Activated naive CD4-positive, alpha-beta T cell treated with anti-CD3 and anti-CD28 coated beads, Interleukin-2, amount 50 U/mL, for 24 hours (primary cell): Measurements from ENCODE around the gene OBSL1.

Experiments
- H3K27ac Mint-ChIP-seq: one replicate; pipeline ENCODE4 v1.8.0; 2021; ENCODE audit warnings: mild to moderate bottlenecking, mixed read lengths
- H3K27me3 Mint-ChIP-seq: one replicate; pipeline ENCODE4 v1.8.0; 2021; ENCODE audit warnings: mixed read lengths
- H3K36me3 Mint-ChIP-seq: one replicate; pipeline ENCODE4 v1.8.0; 2021; ENCODE audit warnings: mixed read lengths
- H3K4me1 Mint-ChIP-seq: one replicate; pipeline ENCODE4 v1.8.0; 2021; ENCODE audit warnings: mixed read lengths
- H3K4me3 Mint-ChIP-seq: one replicate; pipeline ENCODE4 v1.8.0; 2021; ENCODE audit warnings: mild to moderate bottlenecking, mixed read lengths
- H3K9me3 Mint-ChIP-seq: one replicate; pipeline ENCODE4 v1.8.0; 2021; ENCODE audit warnings: mixed read lengths

Gene OBSL1

GRCh38 chr2:219549619-219550018 lies 21.7 kb downstream of the OBSL1 start:
- Mint-ChIP-seq H3K27me3 (peaks cover 18% of the 10 kb centered on the region), H3K9me3 (no peaks in the 10 kb centered on the region), H3K4me1 (peaks cover 4% of the 10 kb centered on the region), H3K4me3 (no peak overlapping the region), H3K36me3 (no peaks in the 10 kb centered on the region), H3K27ac (no peak overlapping the region)

GRCh38 chr2:219548990-219549389 lies 22.3 kb downstream of the OBSL1 start:
- Mint-ChIP-seq H3K4me1 (peaks cover 9% of the 10 kb centered on the region), H3K27ac (no peak overlapping the region), H3K27me3 (peaks cover 15% of the 10 kb centered on the region), H3K9me3 (no peaks in the 10 kb centered on the region), H3K36me3 (no peaks in the 10 kb centered on the region), H3K4me3 (no peak overlapping the region)

GRCh38 chr2:219547621-219548020 lies 23.7 kb downstream of the OBSL1 start:
- peaks cover 8% of the 10 kb centered on the region for H3K27me3 Mint-ChIP-seq
- no peaks in the 10 kb centered on the region for H3K36me3 Mint-ChIP-seq
- peaks cover 11% of the 10 kb centered on the region for H3K4me1 Mint-ChIP-seq
- H3K9me3 Mint-ChIP-seq = no peaks in the 10 kb centered on the region
- no peak overlapping the region for H3K4me3 Mint-ChIP-seq
- H3K27ac Mint-ChIP-seq = no peak overlapping the region

GRCh38 chr2:219545943-219546352 lies 25.4 kb downstream of the OBSL1 start:
- Mint-ChIP-seq H3K36me3 (peaks cover 2% of the 10 kb centered on the region), H3K27me3 (peaks cover 4% of the 10 kb centered on the region), H3K4me1 (peaks cover 24% of the 10 kb centered on the region), H3K27ac (no peak overlapping the region), H3K4me3 (no peak overlapping the region), H3K9me3 (no peaks in the 10 kb centered on the region)

GRCh38 chr2:219545295-219545942 lies 25.9 kb downstream of the OBSL1 start:
- no peaks in the 10 kb centered on the region for H3K9me3 Mint-ChIP-seq
- H3K4me1 Mint-ChIP-seq = peaks cover 24% of the 10 kb centered on the region
- H3K27me3 Mint-ChIP-seq = peaks cover 2% of the 10 kb centered on the region
- H3K4me3 Mint-ChIP-seq = peak overlapping the region; percentile 86
- peaks cover 2% of the 10 kb centered on the region for H3K36me3 Mint-ChIP-seq
- no peak overlapping the region for H3K27ac Mint-ChIP-seq

GRCh38 chr2:219544567-219544966 lies 26.8 kb downstream of the OBSL1 start:
- H3K36me3 Mint-ChIP-seq = peaks cover 2% of the 10 kb centered on the region
- H3K27me3 Mint-ChIP-seq = peaks cover 2% of the 10 kb centered on the region
- H3K9me3 Mint-ChIP-seq = no peaks in the 10 kb centered on the region
- peak overlapping the region; percentile 96 for H3K27ac Mint-ChIP-seq
- peak overlapping the region; percentile 86 for H3K4me3 Mint-ChIP-seq
- peaks cover 24% of the 10 kb centered on the region for H3K4me1 Mint-ChIP-seq

GRCh38 chr2:219543596-219544358 lies 27.6 kb downstream of the OBSL1 start, which contains the start of the genes CHPF and TMEM198:
Gene CHPF (minus strand): TSS chr2:219543809. CDS start chr2:219543538, 271 bp downstream.
Gene TMEM198 (plus strand): TSS chr2:219544028. CDS start chr2:219544728, 700 bp downstream.
- Mint-ChIP-seq H3K27me3 (no peaks in the 10 kb centered on the region), H3K36me3 (peaks cover 2% of the 10 kb centered on the region)

GRCh38 chr2:219542931-219543595 lies 28.3 kb downstream of the OBSL1 start:
- no peaks in the 10 kb centered on the region for H3K27me3 Mint-ChIP-seq
- peak overlapping the region; percentile 93 for H3K4me3 Mint-ChIP-seq
- H3K36me3 Mint-ChIP-seq = peaks cover 2% of the 10 kb centered on the region
- H3K9me3 Mint-ChIP-seq = no peaks in the 10 kb centered on the region
- peak overlapping the region; percentile 74 for H3K27ac Mint-ChIP-seq
- peaks cover 24% of the 10 kb centered on the region for H3K4me1 Mint-ChIP-seq

More at GRCh38 chr2:219543596-219544358, 27.6 kb downstream of the OBSL1 start, which contains the start of the genes CHPF and TMEM198:
- H3K27ac Mint-ChIP-seq = peak within 1 kb of the TSS; percentile 96
- peaks cover 24% of the 10 kb centered on the region for H3K4me1 Mint-ChIP-seq
- H3K9me3 Mint-ChIP-seq = no peaks in the 10 kb centered on the region
- H3K4me3 Mint-ChIP-seq = peak within 1 kb of the TSS; percentile 93

- H3K27ac Mint-ChIP-seq = no peak overlapping the region
- H3K36me3 Mint-ChIP-seq = peaks cover 2% of the 10 kb centered on the region
- peaks cover 24% of the 10 kb centered on the region for H3K4me1 Mint-ChIP-seq
- no peaks in the 10 kb centered on the region for H3K9me3 Mint-ChIP-seq
- peak overlapping the region; percentile 93 for H3K4me3 Mint-ChIP-seq
- H3K27me3 Mint-ChIP-seq = no peaks in the 10 kb centered on the region
These were observed 29.6 kb downstream of the OBSL1 start for GRCh38 chr2:219541611-219542180.

GRCh38 chr2:219540784-219541504 lies 30.4 kb downstream of the OBSL1 start:
- Mint-ChIP-seq H3K4me1 (peaks cover 24% of the 10 kb centered on the region), H3K9me3 (no peaks in the 10 kb centered on the region), H3K4me3 (peak overlapping the region; percentile 15), H3K27me3 (no peaks in the 10 kb centered on the region), H3K27ac (no peak overlapping the region), H3K36me3 (peaks cover 2% of the 10 kb centered on the region)

GRCh38 chr2:219539926-219540678 lies 31.2 kb downstream of the OBSL1 start:
- Mint-ChIP-seq H3K27ac (no peak overlapping the region), H3K4me3 (no peak overlapping the region), H3K27me3 (no peaks in the 10 kb centered on the region), H3K36me3 (peaks cover 2% of the 10 kb centered on the region), H3K9me3 (no peaks in the 10 kb centered on the region), H3K4me1 (peaks cover 24% of the 10 kb centered on the region)

GRCh38 chr2:219538956-219539788 lies 32.2 kb downstream of the OBSL1 start:
- H3K9me3 Mint-ChIP-seq = no peaks in the 10 kb centered on the region
- H3K4me3 Mint-ChIP-seq = no peak overlapping the region
- H3K27ac Mint-ChIP-seq = no peak overlapping the region
- H3K4me1 Mint-ChIP-seq = peaks cover 16% of the 10 kb centered on the region
- no peaks in the 10 kb centered on the region for H3K27me3 Mint-ChIP-seq
- peaks cover 2% of the 10 kb centered on the region for H3K36me3 Mint-ChIP-seq

- H3K4me3 Mint-ChIP-seq = no peak overlapping the region
- peaks cover 2% of the 10 kb centered on the region for H3K36me3 Mint-ChIP-seq
- no peaks in the 10 kb centered on the region for H3K27me3 Mint-ChIP-seq
- H3K9me3 Mint-ChIP-seq = no peaks in the 10 kb centered on the region
- no peak overlapping the region for H3K27ac Mint-ChIP-seq
- peaks cover 15% of the 10 kb centered on the region for H3K4me1 Mint-ChIP-seq
These were observed 32.8 kb downstream of the OBSL1 start for GRCh38 chr2:219538504-219538951.
